SK-N-SH treated with all-trans-retinoic acid at 6 μM for 48 hours (cell line): ENCODE data around the gene CHEK1.

Source experiments
- ARNTL ChIP-seq: fragments of 450-650 bp; formaldehyde crosslinking; IDR thresholded peaks from 2 replicates; pipeline ENCODE4 v1.5.0; 2020; ENCODE audit warnings: low read depth, mild to moderate bottlenecking, moderate library complexity, borderline replicate concordance
- BACH2 ChIP-seq: fragments of 250-450 bp; sonication (Bioruptor Pico); IDR thresholded peaks from 2 replicates; pipeline ENCODE4 v1.9.0; 2021; ENCODE audit warnings: mild to moderate bottlenecking, borderline replicate concordance
- ESRRG ChIP-seq: fragments of 250-450 bp; sonication (Bioruptor Pico); IDR thresholded peaks from 2 replicates; pipeline ENCODE4 v1.6.1; 2021; ENCODE audit warnings: mild to moderate bottlenecking
- ISL1 ChIP-seq: fragments of 250-450 bp; sonication (Bioruptor Pico); IDR thresholded peaks from 2 replicates; pipeline ENCODE4 v2.1.2; 2022; ENCODE audit warnings: mild to moderate bottlenecking, moderate library complexity
- PPARA ChIP-seq: fragments of 250-450 bp; sonication (Bioruptor Pico); IDR thresholded peaks from 2 replicates; pipeline ENCODE4 v1.5.0; 2020; ENCODE audit warnings: mild to moderate bottlenecking, borderline replicate concordance
- RARB ChIP-seq: fragments of 250-450 bp; sonication (Bioruptor Pico); IDR thresholded peaks from 2 replicates; pipeline ENCODE4 v1.8.0; 2021; ENCODE audit warnings: mild to moderate bottlenecking, moderate library complexity
- ZFP30 ChIP-seq: fragments of 450-650 bp; formaldehyde crosslinking; IDR thresholded peaks from 2 replicates; pipeline ENCODE4 v1.5.0; 2022; ENCODE audit warnings: mild to moderate bottlenecking, moderate library complexity
- ZNF565 ChIP-seq: fragments of 450-650 bp; formaldehyde crosslinking; conservative IDR thresholded peaks from 2 replicates; pipeline ENCODE4 v1.5.0; 2020; ENCODE audit warnings: low read depth, mild to moderate bottlenecking, moderate library complexity
- ZNF70 ChIP-seq: fragments of 450-650 bp; formaldehyde crosslinking; IDR thresholded peaks from 2 replicates; pipeline ENCODE4 v1.5.0; 2020; ENCODE audit warnings: mild to moderate bottlenecking, moderate library complexity
- TF ChIP-seq, protein P1 (sequence below): fragments of 250-450 bp; sonication (Bioruptor Pico); IDR thresholded peaks from 2 replicates; pipeline ENCODE4 v1.5.0; 2020; ENCODE audit warnings: mild to moderate bottlenecking, moderate library complexity
- TF ChIP-seq, protein P2 (sequence below): fragments of 250-450 bp; sonication (Bioruptor Pico); IDR thresholded peaks from 2 replicates; pipeline ENCODE4 v1.5.1; 2020; ENCODE audit warnings: low read depth, mild to moderate bottlenecking, moderate library complexity
- TF ChIP-seq, protein P3 (sequence below): fragments of 250-450 bp; sonication (Bioruptor Pico); IDR thresholded peaks from 2 replicates; pipeline ENCODE4 v1.8.0; 2020; ENCODE audit warnings: mild to moderate bottlenecking, moderate library complexity, borderline replicate concordance

DNA sequence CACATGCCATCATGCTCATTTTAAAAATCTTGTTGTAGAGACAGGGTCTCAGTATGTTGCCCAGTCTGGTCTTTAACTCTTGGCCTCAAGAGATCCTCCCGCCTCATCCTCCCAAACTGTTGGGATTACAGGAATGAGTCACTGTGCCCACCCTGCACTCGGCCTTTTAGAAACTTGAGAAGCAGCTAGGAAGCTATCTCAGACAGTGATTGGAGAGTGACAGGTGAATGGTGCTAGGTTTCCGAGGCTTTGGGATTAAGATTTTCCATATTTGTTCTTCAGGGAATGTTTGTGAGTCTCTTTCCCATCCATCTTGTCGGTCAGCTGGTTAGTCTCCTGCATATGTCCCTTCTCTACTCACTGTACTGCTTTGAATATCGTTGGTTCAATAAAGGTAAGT is 45.2 kb upstream of the CHEK1 start:
- TF ChIP-seq, protein P1, sequence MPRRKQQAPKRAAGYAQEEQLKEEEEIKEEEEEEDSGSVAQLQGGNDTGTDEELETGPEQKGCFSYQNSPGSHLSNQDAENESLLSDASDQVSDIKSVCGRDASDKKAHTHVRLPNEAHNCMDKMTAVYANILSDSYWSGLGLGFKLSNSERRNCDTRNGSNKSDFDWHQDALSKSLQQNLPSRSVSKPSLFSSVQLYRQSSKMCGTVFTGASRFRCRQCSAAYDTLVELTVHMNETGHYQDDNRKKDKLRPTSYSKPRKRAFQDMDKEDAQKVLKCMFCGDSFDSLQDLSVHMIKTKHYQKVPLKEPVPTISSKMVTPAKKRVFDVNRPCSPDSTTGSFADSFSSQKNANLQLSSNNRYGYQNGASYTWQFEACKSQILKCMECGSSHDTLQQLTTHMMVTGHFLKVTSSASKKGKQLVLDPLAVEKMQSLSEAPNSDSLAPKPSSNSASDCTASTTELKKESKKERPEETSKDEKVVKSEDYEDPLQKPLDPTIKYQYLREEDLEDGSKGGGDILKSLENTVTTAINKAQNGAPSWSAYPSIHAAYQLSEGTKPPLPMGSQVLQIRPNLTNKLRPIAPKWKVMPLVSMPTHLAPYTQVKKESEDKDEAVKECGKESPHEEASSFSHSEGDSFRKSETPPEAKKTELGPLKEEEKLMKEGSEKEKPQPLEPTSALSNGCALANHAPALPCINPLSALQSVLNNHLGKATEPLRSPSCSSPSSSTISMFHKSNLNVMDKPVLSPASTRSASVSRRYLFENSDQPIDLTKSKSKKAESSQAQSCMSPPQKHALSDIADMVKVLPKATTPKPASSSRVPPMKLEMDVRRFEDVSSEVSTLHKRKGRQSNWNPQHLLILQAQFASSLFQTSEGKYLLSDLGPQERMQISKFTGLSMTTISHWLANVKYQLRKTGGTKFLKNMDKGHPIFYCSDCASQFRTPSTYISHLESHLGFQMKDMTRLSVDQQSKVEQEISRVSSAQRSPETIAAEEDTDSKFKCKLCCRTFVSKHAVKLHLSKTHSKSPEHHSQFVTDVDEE (CRISPR knock-in tag): no peak
- TF ChIP-seq ISL1 (CRISPR knock-in tag) (no peak), ESRRG (CRISPR knock-in tag) (no peak), ARNTL (CRISPR knock-in tag) (no peak), RARB (CRISPR knock-in tag) (no peak), PPARA (CRISPR knock-in tag) (no peak), ZNF565 (CRISPR knock-in tag) (no peak), BACH2 (CRISPR knock-in tag) (no peak), ZFP30 (CRISPR knock-in tag) (no peak), ZNF70 (CRISPR knock-in tag) (no peak)
- TF ChIP-seq, protein P2, sequence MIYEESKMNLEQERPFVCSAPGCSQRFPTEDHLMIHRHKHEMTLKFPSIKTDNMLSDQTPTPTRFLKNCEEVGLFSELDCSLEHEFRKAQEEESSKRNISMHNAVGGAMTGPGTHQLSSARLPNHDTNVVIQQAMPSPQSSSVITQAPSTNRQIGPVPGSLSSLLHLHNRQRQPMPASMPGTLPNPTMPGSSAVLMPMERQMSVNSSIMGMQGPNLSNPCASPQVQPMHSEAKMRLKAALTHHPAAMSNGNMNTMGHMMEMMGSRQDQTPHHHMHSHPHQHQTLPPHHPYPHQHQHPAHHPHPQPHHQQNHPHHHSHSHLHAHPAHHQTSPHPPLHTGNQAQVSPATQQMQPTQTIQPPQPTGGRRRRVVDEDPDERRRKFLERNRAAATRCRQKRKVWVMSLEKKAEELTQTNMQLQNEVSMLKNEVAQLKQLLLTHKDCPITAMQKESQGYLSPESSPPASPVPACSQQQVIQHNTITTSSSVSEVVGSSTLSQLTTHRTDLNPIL: no peak
- TF ChIP-seq, protein P3, sequence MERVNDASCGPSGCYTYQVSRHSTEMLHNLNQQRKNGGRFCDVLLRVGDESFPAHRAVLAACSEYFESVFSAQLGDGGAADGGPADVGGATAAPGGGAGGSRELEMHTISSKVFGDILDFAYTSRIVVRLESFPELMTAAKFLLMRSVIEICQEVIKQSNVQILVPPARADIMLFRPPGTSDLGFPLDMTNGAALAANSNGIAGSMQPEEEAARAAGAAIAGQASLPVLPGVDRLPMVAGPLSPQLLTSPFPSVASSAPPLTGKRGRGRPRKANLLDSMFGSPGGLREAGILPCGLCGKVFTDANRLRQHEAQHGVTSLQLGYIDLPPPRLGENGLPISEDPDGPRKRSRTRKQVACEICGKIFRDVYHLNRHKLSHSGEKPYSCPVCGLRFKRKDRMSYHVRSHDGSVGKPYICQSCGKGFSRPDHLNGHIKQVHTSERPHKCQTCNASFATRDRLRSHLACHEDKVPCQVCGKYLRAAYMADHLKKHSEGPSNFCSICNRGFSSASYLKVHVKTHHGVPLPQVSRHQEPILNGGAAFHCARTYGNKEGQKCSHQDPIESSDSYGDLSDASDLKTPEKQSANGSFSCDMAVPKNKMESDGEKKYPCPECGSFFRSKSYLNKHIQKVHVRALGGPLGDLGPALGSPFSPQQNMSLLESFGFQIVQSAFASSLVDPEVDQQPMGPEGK: no peak
